Neuron (in vitro differentiated cells): Measurements from ENCODE around the gene TUBB4A.
"Not testable (repeated sequence)": the region's sequence is repeated elsewhere in the genome, so short reads cannot be mapped to it uniquely, and the experiment has no call there.

Source experiments
- H2AFZ ChIP-seq: one replicate; pipeline ENCODE4 v1.6.1; 2013; ENCODE audit warnings: low read depth, mild to moderate bottlenecking, inconsistent platforms, low read length, moderate library complexity
- H3K27me3 ChIP-seq: one replicate; pipeline ENCODE4 v1.6.1; 2013; ENCODE audit warnings: low read length; ENCODE audit not compliant: insufficient read depth
- H3K36me3 ChIP-seq: one replicate; pipeline ENCODE4 v1.6.1; 2013; ENCODE audit warnings: low read length; ENCODE audit not compliant: insufficient read depth
- H3K4me1 ChIP-seq: one replicate; pipeline ENCODE4 v1.6.1; 2013; ENCODE audit warnings: low read length; ENCODE audit not compliant: insufficient read depth
- H3K4me3 ChIP-seq: 2 replicates; pipeline ENCODE4 v1.5.1; 2013; ENCODE audit warnings: mild to moderate bottlenecking, low read length, moderate library complexity
- H3K9me3 ChIP-seq: one replicate; pipeline ENCODE4 v1.6.1; 2013; ENCODE audit warnings: low read length

TUBB4A gene

DNA sequence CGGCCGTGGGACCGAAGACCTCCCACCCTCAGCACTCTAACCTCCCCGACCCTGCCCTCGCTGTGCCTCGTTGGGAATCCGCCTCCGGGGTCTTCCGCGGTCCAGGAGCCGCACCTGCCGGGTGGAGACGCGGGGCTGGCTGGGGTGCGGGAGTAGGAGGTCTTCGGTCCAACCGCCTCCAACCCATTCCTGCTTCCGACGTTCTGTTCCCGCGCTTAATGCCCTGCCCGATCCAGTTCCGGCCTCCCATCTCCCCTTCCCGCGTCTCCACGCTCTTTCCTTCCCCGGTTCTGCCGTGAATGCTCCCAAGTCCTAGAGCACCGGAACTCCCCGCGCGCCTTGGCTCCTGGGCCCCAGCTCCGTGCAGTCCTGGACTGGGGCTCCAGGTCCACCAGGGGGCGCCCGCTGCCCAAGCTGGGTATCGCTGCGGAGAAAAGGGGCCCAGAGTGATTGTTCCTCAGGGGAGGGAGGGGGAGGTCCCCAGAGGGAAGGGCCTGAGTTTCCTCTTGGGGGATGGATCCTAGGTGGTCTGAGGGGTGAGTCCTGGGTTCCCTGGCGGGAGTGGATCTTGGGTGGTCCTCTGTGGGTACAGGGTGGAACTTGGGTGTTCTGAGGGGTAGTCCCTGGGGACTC, 14.7 kb upstream of the TUBB4A start:
- no peaks in the 10 kb centered on the region for H3K27me3 ChIP-seq
- H3K4me1 ChIP-seq = peaks cover 2% of the 10 kb centered on the region
- peak overlapping the region; percentile 69 for H2AFZ ChIP-seq
- no peaks in the 10 kb centered on the region for H3K9me3 ChIP-seq
- peak overlapping the region; percentile 47 for H3K4me3 ChIP-seq
- no peaks in the 10 kb centered on the region for H3K36me3 ChIP-seq

- Histone ChIP-seq H3K4me1 (peaks cover 2% of the 10 kb centered on the region), H3K27me3 (no peaks in the 10 kb centered on the region), H3K36me3 (no peaks in the 10 kb centered on the region), H3K9me3 (no peaks in the 10 kb centered on the region), H3K4me3 (peak overlapping the region; percentile 47), H2AFZ (peak overlapping the region; percentile 69)
Measured at GRCh38 chr19:6516018-6516658, 14.0 kb upstream of the TUBB4A start.

DNA sequence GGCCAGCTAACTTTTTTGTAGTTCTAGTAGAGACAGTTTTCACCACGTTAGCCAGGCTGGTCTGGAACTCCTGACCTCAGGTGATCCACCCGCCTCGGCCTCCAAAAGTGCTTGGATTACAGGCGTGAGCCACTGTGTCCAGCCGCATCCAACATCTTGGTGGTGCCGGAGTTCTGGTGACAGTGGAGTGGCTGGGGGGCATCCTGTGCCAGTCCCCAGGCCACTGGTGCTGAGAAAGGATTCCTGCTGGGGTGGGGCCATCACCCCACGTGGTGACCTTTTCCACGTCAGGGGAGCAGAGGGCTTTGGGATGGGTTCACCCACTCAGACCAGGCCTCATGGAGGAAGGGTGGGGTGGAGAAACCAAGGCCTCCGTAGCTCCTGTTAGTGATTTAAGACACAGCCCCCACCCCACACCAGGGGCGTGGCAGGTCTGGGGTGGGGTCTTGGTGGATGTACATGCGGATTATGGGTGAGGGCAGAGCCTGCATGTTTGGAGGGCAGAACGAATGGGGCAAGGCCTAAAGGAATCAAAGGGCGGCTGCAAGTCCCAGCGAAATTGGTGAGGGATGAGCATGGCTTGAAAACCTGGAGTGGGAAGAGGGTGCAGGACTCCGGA, 12.9 kb upstream of the TUBB4A start:
- Histone ChIP-seq H3K4me3 (no peak overlapping the region), H3K36me3 (no peaks in the 10 kb centered on the region), H3K4me1 (peaks cover 2% of the 10 kb centered on the region), H3K27me3 (no peaks in the 10 kb centered on the region), H2AFZ (no peak overlapping the region), H3K9me3 (no peaks in the 10 kb centered on the region)

DNA sequence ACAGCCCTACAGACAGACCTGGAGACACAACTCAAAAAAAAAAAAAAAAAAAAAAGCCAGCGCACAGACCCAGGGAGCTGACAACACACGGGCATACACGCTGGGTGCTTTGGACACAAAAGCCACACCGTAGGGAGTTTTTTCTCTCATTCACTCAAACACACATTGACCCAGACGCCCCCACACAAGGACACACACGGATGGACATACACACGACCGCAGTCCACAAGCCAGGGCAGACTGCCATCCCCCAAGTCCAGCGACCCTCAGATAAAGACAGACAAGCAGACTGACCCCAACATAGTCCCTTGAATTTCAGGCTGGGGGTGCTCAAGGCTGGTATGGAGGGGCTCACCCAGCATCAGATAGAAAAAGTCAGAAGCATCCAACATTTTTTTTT, 12.0 kb upstream of the TUBB4A start:
- H3K27me3 ChIP-seq = no peaks in the 10 kb centered on the region
- no peak overlapping the region for H3K4me3 ChIP-seq
- no peaks in the 10 kb centered on the region for H3K36me3 ChIP-seq
- H3K4me1 ChIP-seq = peaks cover 6% of the 10 kb centered on the region
- no peak overlapping the region for H2AFZ ChIP-seq
- no peaks in the 10 kb centered on the region for H3K9me3 ChIP-seq

- H3K27me3 ChIP-seq = no peaks in the 10 kb centered on the region
- no peak overlapping the region for H3K4me3 ChIP-seq
- peaks cover 5% of the 10 kb centered on the region for H3K4me1 ChIP-seq
- no peaks in the 10 kb centered on the region for H3K9me3 ChIP-seq
- no peak overlapping the region for H2AFZ ChIP-seq
- no peaks in the 10 kb centered on the region for H3K36me3 ChIP-seq
Measured at GRCh38 chr19:6510618-6511017, 8.5 kb upstream of the TUBB4A start.

- H3K36me3 ChIP-seq = no peaks in the 10 kb centered on the region
- peaks cover 5% of the 10 kb centered on the region for H3K4me1 ChIP-seq
- H3K27me3 ChIP-seq = no peaks in the 10 kb centered on the region
- H3K9me3 ChIP-seq = no peaks in the 10 kb centered on the region
- H2AFZ ChIP-seq = peak overlapping the region; percentile 16
- no peak overlapping the region for H3K4me3 ChIP-seq
Measured at GRCh38 chr19:6509118-6509971, 7.2 kb upstream of the TUBB4A start.

DNA sequence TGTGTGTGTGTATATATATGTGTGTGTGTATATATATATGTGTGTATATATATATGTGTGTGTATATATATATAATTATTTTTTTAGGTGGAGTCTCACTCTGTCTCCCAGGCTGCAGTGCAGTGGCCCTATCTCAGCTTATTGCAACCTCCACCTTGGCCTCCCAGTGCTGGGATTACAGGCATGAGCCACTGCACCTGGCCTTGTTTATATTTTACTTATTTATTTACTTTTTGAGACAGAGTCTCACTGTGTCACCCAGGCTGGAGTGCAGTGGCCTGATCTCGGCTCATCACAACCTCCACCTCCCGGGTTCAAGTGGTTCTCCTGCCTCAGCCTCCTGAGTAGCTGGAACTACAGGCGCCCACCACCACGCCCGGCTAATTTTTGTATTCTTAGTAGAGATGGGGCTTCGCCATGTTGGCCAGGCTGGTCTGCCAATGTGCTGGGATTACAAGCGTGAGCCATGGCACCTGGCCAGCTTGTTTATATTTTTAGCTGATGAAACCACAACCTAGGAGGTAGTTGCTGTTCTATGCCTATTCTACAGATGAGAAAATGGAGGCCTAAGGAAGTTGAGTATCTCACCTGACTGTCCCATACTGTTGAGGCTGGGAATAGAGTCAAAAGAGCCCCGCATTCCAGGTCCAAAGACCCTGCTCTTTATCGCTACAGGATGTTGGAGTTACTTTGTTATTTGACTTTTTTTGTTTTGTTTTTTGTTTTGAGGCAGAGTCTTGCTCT, 6.1 kb upstream of the TUBB4A start:
- H2AFZ ChIP-seq, H3K4me1 ChIP-seq, H3K4me3 ChIP-seq, H3K36me3 ChIP-seq, H3K27me3 ChIP-seq, H3K9me3 ChIP-seq: not testable (repeated sequence)

DNA sequence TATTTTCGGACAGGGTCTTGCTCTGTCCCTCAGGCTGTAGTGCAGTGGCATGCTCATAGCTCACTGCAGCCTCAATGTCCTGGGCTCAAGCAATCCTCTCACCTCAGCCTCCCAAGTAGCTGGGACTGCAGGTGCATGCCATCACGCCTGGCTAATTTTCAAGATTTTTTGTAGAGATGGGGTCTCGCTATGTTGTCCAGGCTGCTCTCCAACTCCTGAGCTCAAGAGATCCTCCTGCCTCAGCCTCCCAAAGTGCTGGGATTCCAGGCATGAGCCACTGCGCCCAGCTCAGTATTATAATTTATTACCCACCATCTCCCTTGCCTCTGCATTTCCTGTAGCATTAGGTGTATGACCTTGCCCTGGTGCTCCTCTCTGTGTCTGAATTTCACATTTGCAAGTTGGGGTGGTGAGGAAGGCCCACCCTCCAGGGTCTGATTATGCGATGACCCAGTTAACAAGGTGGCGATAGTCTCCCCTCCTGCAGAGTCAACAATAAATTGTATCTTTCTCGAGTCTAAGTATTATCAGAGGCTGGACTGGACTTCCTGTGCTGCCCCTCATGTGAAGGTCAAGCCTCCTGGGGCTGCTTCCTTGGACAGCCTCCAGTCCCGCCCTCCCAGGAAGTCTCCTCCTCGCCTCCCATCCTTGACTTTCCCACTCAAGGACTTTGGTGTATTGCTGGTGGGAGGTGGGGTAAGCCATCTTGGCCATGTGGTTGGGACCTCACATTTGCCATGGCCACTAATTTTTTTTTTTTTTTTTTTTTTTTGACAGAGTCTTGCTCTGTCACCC, 1.5 kb upstream of the TUBB4A start:
- no peak overlapping the region for H3K4me3 ChIP-seq
- no peak overlapping the region for H2AFZ ChIP-seq
- H3K4me1 ChIP-seq = peaks cover 7% of the 10 kb centered on the region
- peaks cover 44% of the 10 kb centered on the region for H3K27me3 ChIP-seq
- no peaks in the 10 kb centered on the region for H3K36me3 ChIP-seq
- no peaks in the 10 kb centered on the region for H3K9me3 ChIP-seq

- H3K9me3 ChIP-seq = no peaks in the 10 kb centered on the region
- peak overlapping the region; percentile 38 for H3K4me3 ChIP-seq
- H3K27me3 ChIP-seq = peaks cover 44% of the 10 kb centered on the region
- H3K4me1 ChIP-seq = peaks cover 7% of the 10 kb centered on the region
- no peak overlapping the region for H2AFZ ChIP-seq
- no peaks in the 10 kb centered on the region for H3K36me3 ChIP-seq
Measured at GRCh38 chr19:6500837-6501739, 1.0 kb downstream of the TUBB4A start.

GRCh38 chr19:6499052-6499790, 2.9 kb downstream of the TUBB4A start:
- Histone ChIP-seq H3K4me3 (no peak overlapping the region), H3K4me1 (peaks cover 7% of the 10 kb centered on the region), H3K36me3 (no peaks in the 10 kb centered on the region), H3K9me3 (peaks cover 3% of the 10 kb centered on the region), H2AFZ (no peak overlapping the region), H3K27me3 (peaks cover 44% of the 10 kb centered on the region)
